ENCODE results near the gene CHAF1B.

GRCh38 chr21:36452281-36452825, 67.2 kb downstream of the CHAF1B start:
- no peak for TF ChIP-seq POLR2A (IDR thresholded peaks at IDR 0.05; ENCODE audit: low read depth, low read length)
- TF ChIP-seq CTCF (IDR thresholded peaks at IDR 0.05; ENCODE audit: extremely low read depth in 1 of 2, insufficient read depth in 1 of 2, low read depth in 1 of 2, low read length in 2 of 2): no peak
- no peak for TF ChIP-seq MYC (IDR thresholded peaks at IDR 0.05; ENCODE audit: low read depth, low read length)
